HEK293 (cell line): Measurements from ENCODE around the gene CORO2B.

Experiments
- CTCF ChIP-seq: fragments of 450-650 bp; formaldehyde crosslinking; IDR thresholded peaks from 2 replicates; pipeline ENCODE4 v1.5.1; 2016; ENCODE audit warnings: missing biosample characterization, missing genetic modification characterization
- ELK4 ChIP-seq: IDR thresholded peaks from 2 replicates; pipeline ENCODE4 v1.6.1; 2011; ENCODE audit warnings: mild to moderate bottlenecking, low read depth, low read length, borderline replicate concordance
- INSM2 ChIP-seq: fragments of 450-650 bp; formaldehyde crosslinking; IDR thresholded peaks from 2 replicates; pipeline ENCODE4 v1.5.1; 2016; ENCODE audit warnings: missing biosample characterization, missing genetic modification characterization
- KLF1 ChIP-seq: fragments of 450-650 bp; formaldehyde crosslinking; IDR thresholded peaks from 2 replicates; pipeline ENCODE4 v1.5.1; 2016; ENCODE audit warnings: missing biosample characterization, missing genetic modification characterization
- PATZ1 ChIP-seq: fragments of 450-650 bp; formaldehyde crosslinking; IDR thresholded peaks from 2 replicates; pipeline ENCODE4 v1.5.1; 2016; ENCODE audit warnings: missing biosample characterization, missing genetic modification characterization
- ZNF596 ChIP-seq: fragments of 450-650 bp; IDR thresholded peaks from 2 replicates; pipeline ENCODE4 v1.5.0; 2018; ENCODE audit warnings: missing biosample characterization, mild to moderate bottlenecking, missing genetic modification characterization, moderate library complexity

GRCh38 chr15:68636256-68636655 lies 57.5 kb downstream of the CORO2B start:
- TF ChIP-seq INSM2, result no peak
- TF ChIP-seq KLF1 (tag by site-specific recombination), result no peak
- no peak for TF ChIP-seq PATZ1
- TF ChIP-seq ELK4, result no peak
- no peak for TF ChIP-seq CTCF (tag by site-specific recombination)
- no peak for TF ChIP-seq ZNF596
